RKO (cell line): ENCODE data around the gene TSR1.

Experiments
- DNase-seq: peaks from one replicate; pipeline ENCODE4 v3.0.0-alpha.2; 2016; ENCODE audit warnings: low spot score

TSR1 gene

GRCh38 chr17:2369039-2369438 is 32.8 kb upstream of the TSR1 start:
- DNase-seq: no peak

- DNase-seq: no peak
Measured at GRCh38 chr17:2368359-2368758, 32.1 kb upstream of the TSR1 start.

GRCh38 chr17:2366747-2367494 is 30.7 kb upstream of the TSR1 start:
- no peak for DNase-seq

GRCh38 chr17:2365132-2365531 is 28.9 kb upstream of the TSR1 start:
- DNase-seq: no peak

GRCh38 chr17:2364763-2365116 is 28.5 kb upstream of the TSR1 start:
- DNase-seq: no peak

- no peak for DNase-seq
Measured at GRCh38 chr17:2363851-2364762, 27.9 kb upstream of the TSR1 start.

- DNase-seq: no peak
Measured at GRCh38 chr17:2363318-2363717, 27.1 kb upstream of the TSR1 start.

GRCh38 chr17:2362881-2363280 is 26.6 kb upstream of the TSR1 start:
- DNase-seq: no peak

- DNase-seq: no peak
Measured at GRCh38 chr17:2362416-2362815, 26.2 kb upstream of the TSR1 start.

GRCh38 chr17:2362016-2362415 is 25.8 kb upstream of the TSR1 start:
- DNase-seq: no peak

- DNase-seq: no peak
Measured at GRCh38 chr17:2361010-2361760, 24.9 kb upstream of the TSR1 start.

GRCh38 chr17:2357931-2358434 is 21.7 kb upstream of the TSR1 start:
- DNase-seq: no peak

- DNase-seq: no peak
Measured at GRCh38 chr17:2357237-2357636, 21.0 kb upstream of the TSR1 start.

- DNase-seq: no peak
Measured at GRCh38 chr17:2354311-2354710, 18.1 kb upstream of the TSR1 start.

GRCh38 chr17:2351269-2351668 is 15.0 kb upstream of the TSR1 start:
- DNase-seq: no peak

- DNase-seq: no peak
Measured at GRCh38 chr17:2347805-2348685, 11.8 kb upstream of the TSR1 start.

GRCh38 chr17:2346475-2346874 is 10.2 kb upstream of the TSR1 start:
- DNase-seq: no peak

GRCh38 chr17:2344528-2344927 is 8.3 kb upstream of the TSR1 start:
- no peak for DNase-seq

GRCh38 chr17:2343421-2343820 is 7.2 kb upstream of the TSR1 start:
- DNase-seq: peak; percentile 56

GRCh38 chr17:2338315-2338657 is 2.0 kb upstream of the TSR1 start:
- DNase-seq: no peak

- peak; percentile 54 for DNase-seq
Measured at GRCh38 chr17:2337544-2338314, 1.5 kb upstream of the TSR1 start.
